Erythroblast (primary cell): ENCODE results near the gene CCNA2.

Experiments used
- GATA1 ChIP-seq: IDR thresholded peaks from 2 replicates; pipeline ENCODE4 v1.6.1; 2011; ENCODE audit warnings: low read depth, mild to moderate bottlenecking, control low read depth, low read length, moderate library complexity
- POLR2A ChIP-seq: IDR thresholded peaks from 2 replicates; pipeline ENCODE4 v1.6.1; 2011; ENCODE audit warnings: mild to moderate bottlenecking, low read length

GRCh38 chr4:121801715-121802075 lies 22.0 kb downstream of the CCNA2 start:
- TF ChIP-seq POLR2A (no peak), GATA1 (no peak)
